ENCODE data around the gene COL2A1. TPM values are rescaled to one million over a fixed set of nuclear protein-coding genes. Genes with fewer than 3 reads are reported as not detected.

The COL2A1 gene
- total and polyA plus RNA-seq, 4 donors, result 321 TPM; not detected in 3

DNA sequence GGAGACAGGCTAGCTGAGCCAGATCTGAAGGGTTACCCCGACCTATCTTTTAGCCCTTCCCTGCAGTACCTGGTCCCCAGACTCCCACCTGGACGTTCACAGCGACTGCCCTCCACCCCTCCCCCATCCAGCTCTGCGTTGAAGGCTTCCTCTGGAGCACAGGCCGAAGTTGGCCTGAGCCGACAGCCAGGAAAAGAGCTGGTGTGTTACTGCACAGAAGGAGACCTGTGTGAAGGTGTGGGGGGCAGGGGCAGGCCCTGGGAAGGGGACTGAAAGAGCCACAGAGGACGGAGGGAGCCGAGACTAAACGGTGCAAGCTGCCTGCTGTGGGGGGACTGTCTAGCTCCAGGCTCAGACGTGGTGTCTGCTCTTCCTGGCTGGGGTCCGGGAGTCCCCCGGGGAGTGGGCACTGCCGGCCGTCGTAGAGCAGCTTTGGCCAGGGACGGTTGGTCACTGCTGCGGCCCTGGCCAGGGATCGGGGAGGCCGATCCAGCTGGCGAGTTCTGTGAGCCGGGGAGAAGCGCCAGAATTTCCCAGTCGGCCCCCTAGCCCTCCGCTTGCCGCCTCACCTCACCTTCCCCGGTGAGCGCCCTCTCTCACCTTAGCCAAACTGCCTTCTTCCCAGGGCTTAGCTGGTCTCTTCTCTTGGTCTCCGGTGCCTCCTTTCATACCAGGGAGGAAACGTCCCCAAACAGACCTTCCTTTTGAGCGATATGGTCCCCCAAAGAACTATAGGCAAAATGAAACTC lies 899 bp upstream of the COL2A1 start:
- Histone ChIP-seq H3K9me3 (ENCODE audit: control insufficient read depth in 4 of 4, low read length in 3 of 4) (no peaks in the 10 kb centered on the region), H3K4me1 (ENCODE audit: control insufficient read depth in 4 of 4, insufficient read depth in 4 of 4, low read length in 3 of 4) (peaks cover 11 to 42% (median 28%) of the 10 kb centered on the region in 4 donors), H3K9ac (ENCODE audit: low read depth in 1 of 2, low read length in 2 of 2) (no peak overlapping the region), H3K27ac (ENCODE audit: low read depth in 1 of 2, low read length in 2 of 2) (no peak overlapping the region), H3K27me3 (ENCODE audit: control insufficient read depth in 4 of 4, insufficient read depth in 4 of 4, low read length in 3 of 4) (peaks cover 9 to 16% (median 10%) of the 10 kb centered on the region in 4 donors), H3K36me3 (ENCODE audit: control insufficient read depth in 4 of 4, insufficient read depth in 3 of 4, low read depth in 1 of 4, low read length in 3 of 4) (no peaks in the 10 kb centered on the region), H3K4me3 (ENCODE audit: low read depth in 1 of 3, low read length in 3 of 3) (no peak overlapping the region)
- peak; percentile 52 for DNase-seq (ENCODE audit: low spot score)
- 55% methylated on average over 30 of the region's 30 CpGs for WGBS
- TF ChIP-seq, protein P1, sequence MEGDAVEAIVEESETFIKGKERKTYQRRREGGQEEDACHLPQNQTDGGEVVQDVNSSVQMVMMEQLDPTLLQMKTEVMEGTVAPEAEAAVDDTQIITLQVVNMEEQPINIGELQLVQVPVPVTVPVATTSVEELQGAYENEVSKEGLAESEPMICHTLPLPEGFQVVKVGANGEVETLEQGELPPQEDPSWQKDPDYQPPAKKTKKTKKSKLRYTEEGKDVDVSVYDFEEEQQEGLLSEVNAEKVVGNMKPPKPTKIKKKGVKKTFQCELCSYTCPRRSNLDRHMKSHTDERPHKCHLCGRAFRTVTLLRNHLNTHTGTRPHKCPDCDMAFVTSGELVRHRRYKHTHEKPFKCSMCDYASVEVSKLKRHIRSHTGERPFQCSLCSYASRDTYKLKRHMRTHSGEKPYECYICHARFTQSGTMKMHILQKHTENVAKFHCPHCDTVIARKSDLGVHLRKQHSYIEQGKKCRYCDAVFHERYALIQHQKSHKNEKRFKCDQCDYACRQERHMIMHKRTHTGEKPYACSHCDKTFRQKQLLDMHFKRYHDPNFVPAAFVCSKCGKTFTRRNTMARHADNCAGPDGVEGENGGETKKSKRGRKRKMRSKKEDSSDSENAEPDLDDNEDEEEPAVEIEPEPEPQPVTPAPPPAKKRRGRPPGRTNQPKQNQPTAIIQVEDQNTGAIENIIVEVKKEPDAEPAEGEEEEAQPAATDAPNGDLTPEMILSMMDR (IDR thresholded peaks at IDR 0.05; ENCODE audit: low read depth, low read length, missing input control), result no peak
- TF ChIP-seq HNF4G (IDR thresholded peaks at IDR 0.05) (no peak), SP1 (IDR thresholded peaks at IDR 0.05) (no peak), FOXA2 (IDR thresholded peaks at IDR 0.05) (no peak), EGR1 (IDR thresholded peaks at IDR 0.05; ENCODE audit: low read depth in 2 of 2) (no peak), NR2F2 (IDR thresholded peaks at IDR 0.05) (no peak), HNF4A (conservative IDR thresholded peaks at IDR 0.05) (no peak), RAD21 (IDR thresholded peaks at IDR 0.05) (no peak), RXRA (IDR thresholded peaks at IDR 0.05) (no peak), YY1 (IDR thresholded peaks at IDR 0.05) (no peak), TAF1 (conservative IDR thresholded peaks at IDR 0.05) (no peak), GABPA (IDR thresholded peaks at IDR 0.05 in 1 of 2, conservative IDR thresholded peaks at IDR 0.05 in 1 of 2) (no peak), JUND (IDR thresholded peaks at IDR 0.05) (no peak)
- TF ChIP-seq, protein P2, sequence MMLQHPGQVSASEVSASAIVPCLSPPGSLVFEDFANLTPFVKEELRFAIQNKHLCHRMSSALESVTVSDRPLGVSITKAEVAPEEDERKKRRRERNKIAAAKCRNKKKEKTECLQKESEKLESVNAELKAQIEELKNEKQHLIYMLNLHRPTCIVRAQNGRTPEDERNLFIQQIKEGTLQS (IDR thresholded peaks at IDR 0.05), result no peak
- TF ChIP-seq, protein P3, sequence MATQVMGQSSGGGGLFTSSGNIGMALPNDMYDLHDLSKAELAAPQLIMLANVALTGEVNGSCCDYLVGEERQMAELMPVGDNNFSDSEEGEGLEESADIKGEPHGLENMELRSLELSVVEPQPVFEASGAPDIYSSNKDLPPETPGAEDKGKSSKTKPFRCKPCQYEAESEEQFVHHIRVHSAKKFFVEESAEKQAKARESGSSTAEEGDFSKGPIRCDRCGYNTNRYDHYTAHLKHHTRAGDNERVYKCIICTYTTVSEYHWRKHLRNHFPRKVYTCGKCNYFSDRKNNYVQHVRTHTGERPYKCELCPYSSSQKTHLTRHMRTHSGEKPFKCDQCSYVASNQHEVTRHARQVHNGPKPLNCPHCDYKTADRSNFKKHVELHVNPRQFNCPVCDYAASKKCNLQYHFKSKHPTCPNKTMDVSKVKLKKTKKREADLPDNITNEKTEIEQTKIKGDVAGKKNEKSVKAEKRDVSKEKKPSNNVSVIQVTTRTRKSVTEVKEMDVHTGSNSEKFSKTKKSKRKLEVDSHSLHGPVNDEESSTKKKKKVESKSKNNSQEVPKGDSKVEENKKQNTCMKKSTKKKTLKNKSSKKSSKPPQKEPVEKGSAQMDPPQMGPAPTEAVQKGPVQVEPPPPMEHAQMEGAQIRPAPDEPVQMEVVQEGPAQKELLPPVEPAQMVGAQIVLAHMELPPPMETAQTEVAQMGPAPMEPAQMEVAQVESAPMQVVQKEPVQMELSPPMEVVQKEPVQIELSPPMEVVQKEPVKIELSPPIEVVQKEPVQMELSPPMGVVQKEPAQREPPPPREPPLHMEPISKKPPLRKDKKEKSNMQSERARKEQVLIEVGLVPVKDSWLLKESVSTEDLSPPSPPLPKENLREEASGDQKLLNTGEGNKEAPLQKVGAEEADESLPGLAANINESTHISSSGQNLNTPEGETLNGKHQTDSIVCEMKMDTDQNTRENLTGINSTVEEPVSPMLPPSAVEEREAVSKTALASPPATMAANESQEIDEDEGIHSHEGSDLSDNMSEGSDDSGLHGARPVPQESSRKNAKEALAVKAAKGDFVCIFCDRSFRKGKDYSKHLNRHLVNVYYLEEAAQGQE (IDR thresholded peaks at IDR 0.05), result no peak
- TF ChIP-seq, protein P4, sequence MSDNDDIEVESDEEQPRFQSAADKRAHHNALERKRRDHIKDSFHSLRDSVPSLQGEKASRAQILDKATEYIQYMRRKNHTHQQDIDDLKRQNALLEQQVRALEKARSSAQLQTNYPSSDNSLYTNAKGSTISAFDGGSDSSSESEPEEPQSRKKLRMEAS (IDR thresholded peaks at IDR 0.05), result no peak

Data from liver (tissue), 9 donors.